Activated CD8-positive, alpha-beta memory T cell treated with anti-CD3 and anti-CD28 coated beads, Interleukin-2, amount 10 ng/mL, durations not matched to agents 7 days and 5 days (primary cell): Measurements from ENCODE around the gene IKZF1. TPM values are rescaled to one million over a fixed set of nuclear protein-coding genes. Genes with fewer than 3 reads are reported as not detected.

Source experiments
- ATAC-seq: fragments of 150-1000 bp; cut with Tn5 transposase; one replicate; pipeline ENCODE4 v1.10.0; 2021; ENCODE audit warnings: moderate library complexity
- CTCF ChIA-PET: fragments of 350-600 bp; sonication (Branson Sonifier 250); formaldehyde crosslinking; loops from one replicate; lab custom pipeline; 2021; ENCODE audit warnings: antibody characterized with exemption; lab: Charles Lee
- DNase-seq: peaks from one replicate; pipeline ENCODE4 v3.0.0-alpha.2; 2020
- H3K27ac Mint-ChIP-seq: one replicate; pipeline ENCODE4 v1.8.0; 2021; ENCODE audit warnings: mild to moderate bottlenecking, mixed read lengths
- H3K27me3 Mint-ChIP-seq: one replicate; pipeline ENCODE4 v1.8.0; 2021; ENCODE audit warnings: mixed read lengths
- H3K36me3 Mint-ChIP-seq: one replicate; pipeline ENCODE4 v1.8.0; 2021; ENCODE audit warnings: mild to moderate bottlenecking, mixed read lengths
- H3K4me1 Mint-ChIP-seq: one replicate; pipeline ENCODE4 v1.8.0; 2021; ENCODE audit warnings: mixed read lengths
- H3K4me3 Mint-ChIP-seq: one replicate; pipeline ENCODE4 v1.8.0; 2021; ENCODE audit warnings: mild to moderate bottlenecking, moderate library complexity, mixed read lengths
- H3K9me3 Mint-ChIP-seq: one replicate; pipeline ENCODE4 v1.8.0; 2022; ENCODE audit warnings: low read depth, mixed read lengths
- total RNA-seq, 2 experiments: library from RNA; stranded (reverse); gene quantifications; one replicate each; pipeline ENCODE4 v1.2.3, GENCODE V29; 2021

IKZF1 gene
- 100 to 1,000 TPM; 348 to 374 TPM for total RNA-seq

- peak within 1 kb of the TSS; percentile 97 for H3K27ac Mint-ChIP-seq
- CTCF ChIA-PET, result interaction anchor here (1.0 to 17.9 kb wide), 14 partner anchors 10 to 100 kb away, joined by 3 to 197 read pairs (median 5); no protein-coding TSS in a partner anchor
- H3K9me3 Mint-ChIP-seq, result no peaks in the 10 kb centered on the region
- H3K27me3 Mint-ChIP-seq, result no peaks in the 10 kb centered on the region
- DNase-seq (peak; percentile 71), ATAC-seq (peak; percentile 40)
- H3K4me1 Mint-ChIP-seq, result peaks cover 33% of the 10 kb centered on the region
- H3K36me3 Mint-ChIP-seq, result peaks cover 44% of the 10 kb centered on the region
- peak within 1 kb of the TSS; percentile 91 for H3K4me3 Mint-ChIP-seq
Observed at GRCh38 chr7:50304129-50304910, at the start of gene IKZF1. TSS of gene IKZF1 (plus strand) at chr7:50304716. CDS start at chr7:50319062, 14,346 bp downstream.

GRCh38 chr7:50261593-50261992, 42.9 kb upstream of the IKZF1 start:
- no peaks in the 10 kb centered on the region for H3K9me3 Mint-ChIP-seq
- H3K27ac Mint-ChIP-seq, result peak overlapping the region; percentile 98
- H3K4me3 Mint-ChIP-seq, result peak overlapping the region; percentile 4
- CTCF ChIA-PET, result interaction anchor here (0.6 to 4.4 kb wide), 9 partner anchors 10 to 106 kb away, joined by 3 to 18 read pairs (median 4); no protein-coding TSS in a partner anchor
- ATAC-seq, result peak; percentile 15
- DNase-seq, result peak; percentile 70
- H3K27me3 Mint-ChIP-seq, result no peaks in the 10 kb centered on the region
- H3K4me1 Mint-ChIP-seq, result peaks cover 75% of the 10 kb centered on the region
- peaks cover 13% of the 10 kb centered on the region for H3K36me3 Mint-ChIP-seq

GRCh38 chr7:50262446-50262845, 42.1 kb upstream of the IKZF1 start:
- peaks cover 10% of the 10 kb centered on the region for H3K36me3 Mint-ChIP-seq
- peak overlapping the region; percentile 98 for H3K27ac Mint-ChIP-seq
- peaks cover 81% of the 10 kb centered on the region for H3K4me1 Mint-ChIP-seq
- DNase-seq, result no peak
- CTCF ChIA-PET, result interaction anchor here (1.0 to 4.4 kb wide), 4 partner anchors 11 to 48 kb away, joined by 3 to 18 read pairs (median 8); no protein-coding TSS in a partner anchor
- H3K4me3 Mint-ChIP-seq, result peak overlapping the region; percentile 55
- H3K9me3 Mint-ChIP-seq, result no peaks in the 10 kb centered on the region
- no peak for ATAC-seq
- H3K27me3 Mint-ChIP-seq, result no peaks in the 10 kb centered on the region

GRCh38 chr7:50262916-50263690, 41.4 kb upstream of the IKZF1 start:
- ATAC-seq, result peak; percentile 24
- CTCF ChIA-PET, result interaction anchor here (1.0 to 5.5 kb wide), 8 partner anchors 9 to 106 kb away, joined by 3 to 48 read pairs (median 6); partner anchors contain the start of gene IKZF1
- H3K4me3 Mint-ChIP-seq, result peak overlapping the region; percentile 55
- peaks cover 7% of the 10 kb centered on the region for H3K36me3 Mint-ChIP-seq
- no peaks in the 10 kb centered on the region for H3K9me3 Mint-ChIP-seq
- peaks cover 86% of the 10 kb centered on the region for H3K4me1 Mint-ChIP-seq
- peak overlapping the region; percentile 98 for H3K27ac Mint-ChIP-seq
- no peak for DNase-seq
- no peaks in the 10 kb centered on the region for H3K27me3 Mint-ChIP-seq

- Mint-ChIP-seq H3K4me3 (peak overlapping the region; percentile 60), H3K27me3 (no peaks in the 10 kb centered on the region), H3K27ac (peak overlapping the region; percentile 98), H3K9me3 (no peaks in the 10 kb centered on the region), H3K36me3 (peaks cover 1% of the 10 kb centered on the region), H3K4me1 (peaks cover 97% of the 10 kb centered on the region)
- CTCF ChIA-PET, result interaction anchor here (1.1 to 11.2 kb wide), 9 partner anchors 9 to 104 kb away, joined by 3 to 135 read pairs (median 4); partner anchors contain the start of gene IKZF1
- DNase-seq (peak; percentile 64), ATAC-seq (peak; percentile 17)
Observed at GRCh38 chr7:50264908-50265307, 39.6 kb upstream of the IKZF1 start.

- CTCF ChIA-PET, result interaction anchor here (0.8 to 11.2 kb wide), 23 partner anchors 10 to 122 kb away, joined by 3 to 135 read pairs (median 5); partner anchors contain the start of gene IKZF1
- peak overlapping the region; percentile 60 for H3K4me3 Mint-ChIP-seq
- peaks cover 96% of the 10 kb centered on the region for H3K4me1 Mint-ChIP-seq
- H3K27ac Mint-ChIP-seq, result peak overlapping the region; percentile 98
- peaks cover 7% of the 10 kb centered on the region for H3K36me3 Mint-ChIP-seq
- no peaks in the 10 kb centered on the region for H3K9me3 Mint-ChIP-seq
- ATAC-seq, result peak; percentile 32
- peak; percentile 79 for DNase-seq
- H3K27me3 Mint-ChIP-seq, result no peaks in the 10 kb centered on the region
Observed at GRCh38 chr7:50265968-50266634, 38.4 kb upstream of the IKZF1 start.

- Mint-ChIP-seq H3K27ac (peak overlapping the region; percentile 98), H3K4me1 (peaks cover 93% of the 10 kb centered on the region), H3K36me3 (peaks cover 9% of the 10 kb centered on the region), H3K4me3 (peak overlapping the region; percentile 65), H3K27me3 (no peaks in the 10 kb centered on the region), H3K9me3 (no peaks in the 10 kb centered on the region)
- CTCF ChIA-PET, result interaction anchor here (1.0 to 11.2 kb wide), 26 partner anchors 9 to 107 kb away, joined by 3 to 135 read pairs (median 5); partner anchors contain the start of gene IKZF1
- ATAC-seq (peak; percentile 59), DNase-seq (peak; percentile 93)
Observed at GRCh38 chr7:50266635-50267386, 37.7 kb upstream of the IKZF1 start.

GRCh38 chr7:50267525-50268041, 36.9 kb upstream of the IKZF1 start:
- peak overlapping the region; percentile 98 for H3K27ac Mint-ChIP-seq
- peaks cover 89% of the 10 kb centered on the region for H3K4me1 Mint-ChIP-seq
- H3K27me3 Mint-ChIP-seq, result no peaks in the 10 kb centered on the region
- H3K36me3 Mint-ChIP-seq, result peaks cover 9% of the 10 kb centered on the region
- H3K4me3 Mint-ChIP-seq, result peak overlapping the region; percentile 65
- DNase-seq (peak; percentile 65), ATAC-seq (peak; percentile 3)
- CTCF ChIA-PET, result interaction anchor here (1.0 to 11.2 kb wide), 24 partner anchors 9 to 107 kb away, joined by 3 to 135 read pairs (median 4); partner anchors contain the start of gene IKZF1
- no peaks in the 10 kb centered on the region for H3K9me3 Mint-ChIP-seq

GRCh38 chr7:50268223-50268622, 36.3 kb upstream of the IKZF1 start:
- Mint-ChIP-seq H3K9me3 (no peaks in the 10 kb centered on the region), H3K36me3 (peaks cover 9% of the 10 kb centered on the region), H3K4me1 (peaks cover 89% of the 10 kb centered on the region), H3K27me3 (no peaks in the 10 kb centered on the region), H3K4me3 (peak overlapping the region; percentile 65), H3K27ac (peak overlapping the region; percentile 98)
- ATAC-seq (no peak), DNase-seq (peak; percentile 61)
- CTCF ChIA-PET, result interaction anchor here (1.0 to 11.2 kb wide), 17 partner anchors 8 to 100 kb away, joined by 3 to 135 read pairs (median 8); partner anchors contain the start of gene IKZF1

- no peak for DNase-seq
- Mint-ChIP-seq H3K4me1 (peaks cover 89% of the 10 kb centered on the region), H3K27ac (peak overlapping the region; percentile 98), H3K4me3 (no peak overlapping the region), H3K36me3 (peaks cover 9% of the 10 kb centered on the region), H3K27me3 (no peaks in the 10 kb centered on the region), H3K9me3 (no peaks in the 10 kb centered on the region)
- CTCF ChIA-PET, result interaction anchor here (1.3 to 11.2 kb wide), 7 partner anchors 9 to 99 kb away, joined by 3 to 135 read pairs (median 14); no protein-coding TSS in a partner anchor
- no peak for ATAC-seq
Observed at GRCh38 chr7:50268990-50269389, 35.5 kb upstream of the IKZF1 start.

GRCh38 chr7:50270531-50271018, 33.9 kb upstream of the IKZF1 start:
- peaks cover 84% of the 10 kb centered on the region for H3K4me1 Mint-ChIP-seq
- H3K27ac Mint-ChIP-seq, result peak overlapping the region; percentile 98
- H3K36me3 Mint-ChIP-seq, result peaks cover 9% of the 10 kb centered on the region
- H3K9me3 Mint-ChIP-seq, result no peaks in the 10 kb centered on the region
- H3K4me3 Mint-ChIP-seq, result no peak overlapping the region
- DNase-seq (no peak), ATAC-seq (no peak)
- no peaks in the 10 kb centered on the region for H3K27me3 Mint-ChIP-seq
- CTCF ChIA-PET, result interaction anchor here (11.2 kb wide), 1 partner anchor 64 kb away, joined by 135 read pairs; no protein-coding TSS in a partner anchor
